A673 (cell line): ENCODE data around the gene TNRC6C. TPM values are rescaled to one million over a fixed set of nuclear protein-coding genes. Genes with fewer than 3 reads are reported as not detected.

ENCODE experiments used
- Bru-seq: library from RNA; stranded (reverse); fragments of 400-500 nt; gene quantifications from one replicate; lab custom pipeline; 2021; lab: Mats Ljungman, UMichigan
- BruChase-seq, 2 experiments: library from RNA; stranded (reverse); fragments of 400-500 nt; gene quantifications; one replicate each; lab custom pipeline; 2021; lab: Mats Ljungman, UMichigan
- BruUV-seq: library from RNA; stranded (reverse); fragments of 400-500 nt; replicated peaks from 2 replicates; lab custom pipeline; 2021; lab: Mats Ljungman, UMichigan
- CTCF ChIA-PET: fragments of 300-600 bp; sonication (Branson Sonifier 250); formaldehyde crosslinking; loops from one replicate; lab custom pipeline; 2022; ENCODE audit warnings: antibody characterized with exemption; lab: Charles Lee
- POLR2A ChIA-PET: fragments of 300-600 bp; sonication (Branson Sonifier 250); formaldehyde crosslinking; loops from one replicate; lab custom pipeline; 2022; ENCODE audit warnings: antibody characterized with exemption; ENCODE audit not compliant: low non-redundant PET; lab: Charles Lee
- DNase-seq: peaks from one replicate; pipeline ENCODE4 v3.0.0-alpha.2; 2015; ENCODE audit warnings: low spot score
- H3K27ac ChIP-seq: fragments of 200-600 bp; sonication (generic); 2 replicates; pipeline ENCODE4 v1.5.1; 2016; ENCODE audit warnings: mixed run types, low read depth, mild to moderate bottlenecking, mixed read lengths, antibody characterized with exemption, low read length; ENCODE audit not compliant: poor library complexity, severe bottlenecking
- H3K27me3 ChIP-seq: fragments of 200-600 bp; sonication (generic); replicated peaks from 2 replicates; pipeline ENCODE4 v1.6.1; 2017; ENCODE audit warnings: mixed run types, low read depth, mild to moderate bottlenecking, mixed read lengths, antibody characterized with exemption, low read length; ENCODE audit not compliant: insufficient read depth, poor library complexity
- H3K36me3 ChIP-seq: fragments of 200-600 bp; sonication (generic); 2 replicates; pipeline ENCODE4 v1.6.1; 2016; ENCODE audit warnings: mixed run types, mild to moderate bottlenecking, mixed read lengths, antibody characterized with exemption, low read length; ENCODE audit not compliant: insufficient read depth, poor library complexity, severe bottlenecking
- H3K4me1 ChIP-seq: fragments of 200-600 bp; sonication (generic); 2 replicates; pipeline ENCODE4 v1.6.1; 2017; ENCODE audit warnings: mixed run types, mild to moderate bottlenecking, mixed read lengths, antibody characterized with exemption, low read length; ENCODE audit not compliant: insufficient read depth, poor library complexity, severe bottlenecking
- H3K4me3 ChIP-seq: fragments of 200-600 bp; sonication (generic); 2 replicates; pipeline ENCODE4 v1.5.1; 2016; ENCODE audit warnings: low read depth, mixed run types, mild to moderate bottlenecking, mixed read lengths, low read length; ENCODE audit not compliant: poor library complexity, severe bottlenecking
- H3K9me3 ChIP-seq: fragments of 200-600 bp; sonication (generic); 2 replicates; pipeline ENCODE4 v1.6.1; 2016; ENCODE audit warnings: mixed run types, low read depth, mild to moderate bottlenecking, mixed read lengths, antibody characterized with exemption, low read length; ENCODE audit not compliant: poor library complexity, severe bottlenecking
- CTCF ChIP-seq: fragments of 300-800, 200-600 bp; sonication (generic); conservative IDR thresholded peaks from 2 replicates; pipeline ENCODE4 v1.5.1; 2017; ENCODE audit warnings: low read depth, mild to moderate bottlenecking, antibody characterized with exemption, low read length, moderate library complexity, mixed read lengths
- EZH2 ChIP-seq: fragments of 200-600 bp; sonication (generic); IDR thresholded peaks from 2 replicates; pipeline ENCODE4 v1.6.1; 2017; ENCODE audit warnings: borderline replicate concordance, low read depth, mild to moderate bottlenecking, mixed read lengths, antibody characterized with exemption, low read length; ENCODE audit not compliant: poor library complexity, severe bottlenecking
- intact Hi-C: fragments of 100-400 bp; cut with micrococcal nuclease; formaldehyde crosslinking; loops from one replicate; pipeline ENCODE4 v1.10.0; 2022; ENCODE audit not compliant: unreplicated experiment
- long read RNA-seq: library from polyadenylated mRNA; stranded (forward); transcript quantifications from one replicate; pipeline ENCODE4 v2.0.0, GENCODE V29; 2022
- total RNA-seq: library from RNA; stranded (reverse); gene quantifications from 2 replicates; pipeline ENCODE4 v1.2.3, GENCODE V29; 2021

TNRC6C gene
- total RNA-seq (26.7 and 30.2 TPM in 2 replicates), Bru-seq, nascent RNA (percentile 78 among the genes with signal in this experiment), BruChase-seq, experiment 1, labeled RNA remaining after a 2-hour chase (percentile 74 among the genes with signal in this experiment), BruChase-seq, experiment 2, labeled RNA remaining after a 6-hour chase (percentile 71 among the genes with signal in this experiment)
- long read RNA-seq, partial matches to known transcripts, result 13 of 18 reads
- long read RNA-seq, other reads (novel, unspliced or antisense), result 5 of 18 reads

DNA sequence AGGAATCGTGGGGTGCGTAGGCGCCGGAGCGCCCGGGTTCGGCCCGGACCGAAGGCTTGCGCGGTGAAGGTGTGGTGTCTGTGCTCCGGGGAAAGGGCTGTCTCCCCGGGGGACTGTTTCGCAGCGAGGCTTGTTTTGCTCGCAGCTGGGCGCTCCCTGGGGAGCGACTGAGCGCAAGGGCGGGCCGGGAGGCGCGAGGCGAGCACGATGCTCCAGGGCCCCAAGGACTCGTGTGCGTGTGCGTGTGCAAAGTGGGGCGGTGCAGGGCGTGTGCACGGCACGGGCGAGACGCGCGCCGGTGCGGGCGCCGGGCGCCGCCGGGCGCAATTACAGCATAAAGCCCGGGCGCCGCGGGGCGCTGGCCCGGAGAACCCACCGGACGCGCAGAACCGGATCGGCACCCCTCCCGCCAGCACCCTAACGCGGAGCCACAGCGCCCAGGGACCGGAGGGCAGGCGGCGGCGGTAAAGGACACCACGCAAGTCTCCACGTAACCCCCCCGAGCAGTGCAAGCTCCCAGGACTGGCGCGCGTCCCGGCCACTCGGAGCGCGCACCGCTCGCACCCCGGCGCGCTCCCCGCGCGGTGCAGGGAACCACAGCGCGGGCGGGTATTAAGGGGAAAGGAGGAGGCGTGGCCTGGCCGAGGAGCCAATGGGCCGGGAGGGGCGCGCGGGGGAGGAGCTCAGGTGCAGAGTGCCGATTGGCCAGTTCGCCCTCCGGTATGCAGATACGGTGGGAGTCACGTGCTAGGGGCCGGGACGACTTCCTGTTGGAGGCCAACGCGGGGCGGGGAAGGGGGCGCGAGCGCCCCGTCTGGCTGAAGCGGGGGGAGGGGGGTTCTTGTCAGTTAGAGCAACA is at the start of gene TNRC6C:
TSS of gene TNRC6C (plus strand) at position 847 of the 859 bp plus-strand sequence. CDS start 45,504 bp downstream, outside the sequence.
- Histone ChIP-seq H3K27ac (peak within 1 kb of the TSS; percentile 69), H3K36me3 (no peaks in the 10 kb centered on the region), H3K4me3 (peak within 1 kb of the TSS; percentile 73), H3K9me3 (no peaks in the 10 kb centered on the region), H3K4me1 (peaks cover 22% of the 10 kb centered on the region), H3K27me3 (peaks cover 43% of the 10 kb centered on the region)
- intact Hi-C loops, result no loop called here
- ChIA-PET POLR2A (interaction anchor here (0.6 to 1.0 kb wide), 14 partner anchors 18 to 1183 kb away, joined by 3 to 17 read pairs (median 5); no protein-coding TSS in a partner anchor), CTCF (interaction anchor here (0.6 to 0.7 kb wide), 2 partner anchors 66 to 187 kb away, joined by 3 read pairs; no protein-coding TSS in a partner anchor)
- BruUV-seq, result no TSS peak
- TF ChIP-seq CTCF (no peak; the same call in 1 of the 2 replicates), EZH2 (no peak)
- peak; percentile 99 for DNase-seq

GRCh38 chr17:77909236-77909635 is 49.3 kb upstream of the TNRC6C start:
- CTCF ChIA-PET, result no interaction called here
- no peak overlapping the region for H3K27ac ChIP-seq
- no peak for DNase-seq
- TF ChIP-seq CTCF, result no peak
- TF ChIP-seq EZH2, result no peak
- POLR2A ChIA-PET, result no interaction called here
- no peaks in the 10 kb centered on the region for H3K27me3 ChIP-seq
- BruUV-seq, result no TSS peak
- no peak overlapping the region for H3K4me3 ChIP-seq
- peaks cover 3% of the 10 kb centered on the region for H3K4me1 ChIP-seq
- H3K9me3 ChIP-seq, result no peaks in the 10 kb centered on the region
- H3K36me3 ChIP-seq, result no peaks in the 10 kb centered on the region
- intact Hi-C loops, result no loop called here

DNA sequence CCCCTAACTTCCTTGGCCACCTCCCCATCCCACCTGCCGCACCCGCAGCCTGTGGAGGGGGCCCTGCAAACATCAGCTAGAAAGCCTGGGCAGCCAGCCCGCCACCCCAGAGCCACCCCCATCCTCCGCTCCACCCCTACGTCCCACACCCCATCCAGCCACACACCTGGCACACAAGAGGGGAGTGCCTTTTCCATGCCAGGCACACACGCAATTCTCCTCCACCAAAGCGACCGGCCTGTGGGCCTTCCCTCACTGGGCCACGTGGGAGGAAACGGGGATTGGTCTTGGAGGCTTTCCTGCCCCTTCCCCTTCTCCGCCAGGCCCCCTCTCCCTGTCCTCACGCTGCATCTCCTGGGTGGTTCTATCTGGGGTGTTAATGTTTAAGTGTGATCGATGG is 48.7 kb upstream of the TNRC6C start:
- Histone ChIP-seq H3K4me3 (no peak overlapping the region), H3K27me3 (no peaks in the 10 kb centered on the region), H3K27ac (no peak overlapping the region), H3K4me1 (peaks cover 8% of the 10 kb centered on the region), H3K9me3 (no peaks in the 10 kb centered on the region), H3K36me3 (no peaks in the 10 kb centered on the region)
- CTCF ChIA-PET, result no interaction called here
- POLR2A ChIA-PET, result no interaction called here
- intact Hi-C loops, result no loop called here
- BruUV-seq, result no TSS peak
- no peak for DNase-seq
- no peak for TF ChIP-seq CTCF
- no peak for TF ChIP-seq EZH2
